GM21515 (cell line): ENCODE measurements around the gene IL12RB1.
"Not testable (repeated sequence)": the region's sequence is repeated elsewhere in the genome, so short reads cannot be mapped to it uniquely, and the experiment has no call there.

Experiments used
- ATAC-seq: cut with Tn5 transposase; IDR thresholded peaks from one replicate; pipeline ENCODE4 v1.9.1; 2021; ENCODE audit not compliant: unreplicated experiment

IL12RB1 gene

DNA sequence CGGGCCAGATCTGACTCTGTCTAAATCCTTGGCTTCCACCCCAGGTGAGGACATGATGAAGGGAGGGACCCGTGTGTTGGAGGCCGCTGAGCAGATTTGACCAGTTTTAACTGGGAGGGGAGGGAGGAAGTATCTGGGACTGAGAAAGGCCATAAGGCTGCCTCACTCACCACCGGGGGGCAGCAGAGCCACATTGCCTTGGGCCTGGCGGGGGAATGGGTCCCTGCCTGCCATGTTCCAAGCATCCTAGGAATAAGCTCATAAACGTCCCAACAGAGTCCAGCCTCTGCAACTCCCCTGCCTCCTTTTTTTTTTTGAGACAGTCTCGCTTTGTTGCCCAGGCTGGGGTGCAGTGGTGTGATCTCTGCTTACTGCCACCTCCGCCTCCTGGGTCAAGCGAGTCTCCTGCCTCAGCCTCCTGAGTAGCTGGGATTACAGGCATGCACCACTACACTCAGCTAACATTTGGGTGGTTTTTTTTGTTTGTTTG lies 26.3 kb upstream of the IL12RB1 start:
- no peak for ATAC-seq

- ATAC-seq: no peak
Observed at GRCh38 chr19:18110609-18111232, 24.0 kb upstream of the IL12RB1 start.

GRCh38 chr19:18109733-18110608 lies 23.2 kb upstream of the IL12RB1 start:
- ATAC-seq: no peak

GRCh38 chr19:18109341-18109732 lies 22.6 kb upstream of the IL12RB1 start:
- no peak for ATAC-seq

- no peak for ATAC-seq
Observed at GRCh38 chr19:18108897-18109296, 22.2 kb upstream of the IL12RB1 start.

DNA sequence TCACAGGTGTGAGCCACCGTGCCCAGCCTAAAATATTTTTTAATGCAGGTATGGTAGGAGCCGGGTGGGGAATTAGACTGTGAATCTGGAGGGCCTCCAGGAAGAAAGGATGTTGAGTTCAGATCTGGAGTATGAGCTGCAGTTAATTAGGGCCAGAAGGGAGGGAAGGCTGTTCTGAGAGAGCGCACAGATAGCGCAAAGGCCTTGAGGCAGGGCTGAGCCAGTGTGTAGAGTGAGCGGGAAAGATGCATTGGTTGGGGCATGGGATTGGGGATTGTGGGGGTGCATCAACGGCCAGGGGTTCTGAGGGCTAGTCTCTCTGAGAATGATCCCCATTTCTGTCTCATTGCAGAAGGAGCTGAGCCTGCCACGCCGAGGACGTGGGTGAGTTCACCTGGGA lies 20.5 kb upstream of the IL12RB1 start:
- no peak for ATAC-seq

GRCh38 chr19:18105259-18105658 lies 18.5 kb upstream of the IL12RB1 start:
- not testable (repeated sequence) for ATAC-seq

GRCh38 chr19:18104793-18105131 lies 18.0 kb upstream of the IL12RB1 start:
- ATAC-seq: no peak

DNA sequence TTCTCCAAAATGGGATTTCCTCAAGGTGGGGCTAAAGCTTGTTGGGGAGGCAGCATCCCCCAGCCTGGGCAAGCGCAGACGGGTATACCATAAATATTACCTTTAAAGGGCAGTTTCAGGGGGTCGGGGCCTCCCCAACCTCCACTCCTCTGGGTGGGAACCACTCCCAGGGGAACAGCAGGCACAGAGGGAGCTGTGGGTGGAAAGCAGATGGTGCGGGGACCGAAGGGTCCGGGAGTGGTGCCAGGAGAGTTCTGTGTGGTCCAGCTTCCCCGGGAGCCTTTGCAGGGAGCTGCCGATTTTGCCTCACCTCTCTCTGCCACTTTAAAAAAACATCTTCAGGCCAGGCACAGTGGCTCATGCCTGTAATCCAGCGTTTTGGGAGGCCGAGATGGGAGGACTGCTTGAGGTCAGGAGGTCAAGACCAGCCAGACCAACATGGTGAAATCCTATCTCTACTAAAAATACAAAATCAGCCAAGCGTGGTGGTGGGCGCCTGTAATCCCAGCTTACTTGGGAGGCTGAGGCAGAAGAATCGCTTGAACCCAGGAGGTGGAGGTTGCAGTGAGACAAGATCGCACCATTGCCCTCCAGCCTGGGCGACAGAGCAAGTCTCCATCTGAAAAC lies 16.3 kb upstream of the IL12RB1 start:
- ATAC-seq: no peak

GRCh38 chr19:18101268-18101667 lies 14.5 kb upstream of the IL12RB1 start:
- ATAC-seq: no peak

DNA sequence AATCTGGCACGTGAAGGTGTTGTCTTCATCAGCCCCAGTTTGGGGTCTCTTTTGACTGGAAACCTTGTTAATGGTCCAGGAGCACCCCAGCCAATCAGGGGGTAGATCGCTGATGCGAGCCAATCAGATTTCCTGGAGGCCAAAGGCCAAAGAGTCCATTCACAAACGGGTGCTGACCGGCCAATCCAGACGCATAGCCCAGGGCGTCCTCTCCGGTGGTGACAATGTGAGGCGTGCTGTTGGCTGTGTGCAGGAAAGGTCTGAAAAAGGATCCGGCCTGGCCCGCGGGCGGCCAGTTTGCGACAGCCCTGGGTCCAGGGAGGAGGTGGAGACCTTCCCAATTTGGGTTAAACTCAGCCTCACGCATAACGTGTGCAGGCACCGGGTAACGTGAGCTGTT lies 14.0 kb upstream of the IL12RB1 start:
- ATAC-seq: no peak

DNA sequence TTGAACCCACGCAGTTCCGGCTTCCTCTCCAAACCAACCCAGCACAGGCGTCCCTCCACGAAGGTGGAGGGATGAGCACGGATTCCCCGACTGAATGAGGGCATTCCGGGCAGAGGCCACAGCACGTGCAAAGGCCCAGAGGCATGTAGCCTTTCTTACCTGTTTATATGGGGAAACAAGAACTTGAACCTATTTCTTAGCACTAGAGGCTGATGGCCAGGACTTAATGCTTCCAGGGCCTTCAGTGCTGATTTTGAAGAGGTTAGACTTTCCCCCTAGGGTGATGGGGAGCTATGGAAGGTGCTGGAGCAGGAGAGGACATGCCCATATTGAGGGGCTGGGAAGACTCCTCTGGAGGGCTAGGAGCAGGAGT lies 12.9 kb upstream of the IL12RB1 start:
- ATAC-seq: no peak

DNA sequence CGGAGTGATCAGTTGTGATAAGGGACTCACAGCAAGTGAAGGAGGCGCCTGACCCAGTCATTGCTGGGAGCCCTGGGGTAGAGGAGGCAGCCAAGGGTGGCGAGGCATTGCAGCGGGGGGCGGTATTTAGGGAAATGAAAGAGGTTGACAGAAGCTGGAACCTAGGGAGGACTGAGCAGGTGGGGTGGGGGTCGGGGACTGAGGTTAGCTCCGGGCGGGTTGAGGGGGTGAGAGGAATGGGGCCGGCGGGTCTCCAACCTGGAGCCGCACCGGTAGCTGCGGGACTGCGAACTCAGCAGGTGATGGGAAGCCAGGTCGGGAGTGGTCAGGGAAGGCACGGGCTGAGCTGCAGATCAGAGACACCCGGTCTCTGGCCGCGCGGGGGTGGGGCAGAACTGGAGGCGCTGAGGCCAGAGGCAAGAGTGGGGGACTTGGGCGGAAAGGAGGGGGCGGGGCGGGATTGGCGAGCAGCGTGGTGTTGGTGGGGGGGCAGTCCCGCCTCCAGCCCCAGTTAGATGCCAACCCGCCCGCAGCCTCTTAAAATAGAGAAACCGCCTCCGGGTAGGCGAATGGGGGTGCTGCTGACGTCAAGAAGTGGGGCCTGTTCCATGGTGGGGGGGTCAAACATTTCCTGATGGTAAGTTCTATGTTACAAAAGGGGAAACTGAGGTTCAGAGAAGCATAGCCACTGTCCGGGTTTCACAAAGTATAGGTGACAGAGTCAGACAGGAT lies 12.3 kb upstream of the IL12RB1 start:
- ATAC-seq: peak; percentile 52

- ATAC-seq: no peak
Observed at GRCh38 chr19:18097993-18098890, 11.5 kb upstream of the IL12RB1 start.

- no peak for ATAC-seq
Observed at GRCh38 chr19:18097217-18097992, 10.7 kb upstream of the IL12RB1 start, which contains the start of gene MAST3. Gene MAST3, plus strand, starts transcription at chr19:18097778. Its CDS starts 15 bp downstream, at chr19:18097793.

- ATAC-seq: no peak
Observed at GRCh38 chr19:18096258-18096657, 9.5 kb upstream of the IL12RB1 start.

GRCh38 chr19:18093439-18094161 lies 6.9 kb upstream of the IL12RB1 start:
- ATAC-seq: no peak

GRCh38 chr19:18091217-18091608 lies 4.5 kb upstream of the IL12RB1 start:
- ATAC-seq: no peak
